ENCODE results near the gene CIAO3. TPM values are rescaled to one million over a fixed set of nuclear protein-coding genes. Genes with fewer than 3 reads are reported as not detected.

The CIAO3 gene
- polyA plus RNA-seq, 3 donors from 2014 or later, result 4.6 to 25.5 (median 17.5) TPM

GRCh38 chr16:732332-732731 lies 8.5 kb downstream of the CIAO3 start:
- Mint-ChIP-seq H3K4me3 (no peak overlapping the region), H3K27me3 (ENCODE audit: low read depth in 3 of 3) (peaks cover 0 to 8% (median 3%) of the 10 kb centered on the region in 3 donors), H3K4me1 (no peaks in the 10 kb centered on the region), H3K27ac (no peak overlapping the region), H3K36me3 (peaks cover 0 to 7% (median 0%) of the 10 kb centered on the region in 3 donors), H3K9me3 (no peaks in the 10 kb centered on the region)
- no peak for DNase-seq

GRCh38 chr16:730666-731509 lies 9.9 kb downstream of the CIAO3 start:
- no peak overlapping the region for H3K4me3 Mint-ChIP-seq
- H3K27me3 Mint-ChIP-seq (ENCODE audit: low read depth in 3 of 3), result peaks cover 2 to 11% (median 3%) of the 10 kb centered on the region in 3 donors
- H3K36me3 Mint-ChIP-seq, result peaks cover 0 to 2% (median 0%) of the 10 kb centered on the region in 3 donors
- no peak overlapping the region for H3K27ac Mint-ChIP-seq
- no peaks in the 10 kb centered on the region for H3K4me1 Mint-ChIP-seq
- H3K9me3 Mint-ChIP-seq, result no peaks in the 10 kb centered on the region
- DNase-seq, result no peak

GRCh38 chr16:729768-730665 lies 10.8 kb downstream of the CIAO3 start:
- DNase-seq, result no peak
- Mint-ChIP-seq H3K9me3 (no peaks in the 10 kb centered on the region), H3K27ac (no peak overlapping the region), H3K27me3 (ENCODE audit: low read depth in 3 of 3) (peaks cover 2 to 11% (median 3%) of the 10 kb centered on the region in 3 donors), H3K4me1 (no peaks in the 10 kb centered on the region), H3K36me3 (no peaks in the 10 kb centered on the region), H3K4me3 (peak overlapping the region in 1 of 5 donors; percentile 33)

- DNase-seq, result no peak
- peak overlapping the region in 1 of 6 donors; percentile 20 for H3K27ac Mint-ChIP-seq
These were observed 11.7 kb downstream of the CIAO3 start for GRCh38 chr16:728890-729744.

GRCh38 chr16:728131-728889 lies 12.5 kb downstream of the CIAO3 start:
- H3K4me1 Mint-ChIP-seq, result no peaks in the 10 kb centered on the region
- H3K9me3 Mint-ChIP-seq, result no peaks in the 10 kb centered on the region
- H3K27me3 Mint-ChIP-seq (ENCODE audit: low read depth in 3 of 3), result peaks cover 2 to 11% (median 3%) of the 10 kb centered on the region in 3 donors
- peak; percentile 80 to 85 (median 85) for DNase-seq
- H3K36me3 Mint-ChIP-seq, result no peaks in the 10 kb centered on the region
- H3K27ac Mint-ChIP-seq, result peak overlapping the region in 1 of 6 donors; percentile 20
- H3K4me3 Mint-ChIP-seq, result peak overlapping the region; percentile 33 to 69 (median 62)

More at GRCh38 chr16:728890-729744, 11.7 kb downstream of the CIAO3 start:
- Mint-ChIP-seq H3K27me3 (ENCODE audit: low read depth in 3 of 3) (peaks cover 2 to 11% (median 3%) of the 10 kb centered on the region in 3 donors), H3K4me3 (peak overlapping the region in 4 of 5 donors; percentile 44 to 70 (median 63)), H3K4me1 (no peaks in the 10 kb centered on the region), H3K36me3 (no peaks in the 10 kb centered on the region), H3K9me3 (no peaks in the 10 kb centered on the region)

- Mint-ChIP-seq H3K36me3 (no peaks in the 10 kb centered on the region), H3K4me1 (peaks cover 0 to 1% of the 10 kb centered on the region in 2 donors), H3K27me3 (ENCODE audit: low read depth in 3 of 3) (peaks cover 2 to 10% (median 3%) of the 10 kb centered on the region in 3 donors), H3K9me3 (no peaks in the 10 kb centered on the region), H3K27ac (no peak overlapping the region), H3K4me3 (peak overlapping the region; percentile 30 to 69 (median 42))
- peak in 2 of 3 donors; percentile 42 for DNase-seq
These were observed 13.4 kb downstream of the CIAO3 start for GRCh38 chr16:727291-727977.

GRCh38 chr16:726438-727290 lies 14.1 kb downstream of the CIAO3 start, which contains the start of the genes CCDC78 and HAGHL:
Gene CCDC78, minus strand, starts transcription at chr16:726443. Its CDS starts 76 bp downstream, at chr16:726367.
Gene HAGHL, plus strand, starts transcription at chr16:727106. Its CDS starts 404 bp downstream, at chr16:727510.
- H3K9me3 Mint-ChIP-seq, result no peaks in the 10 kb centered on the region
- H3K4me1 Mint-ChIP-seq, result peaks cover 0 to 1% of the 10 kb centered on the region in 2 donors
- DNase-seq, result peak; percentile 68 to 74 (median 73)
- H3K36me3 Mint-ChIP-seq, result no peaks in the 10 kb centered on the region
- H3K4me3 Mint-ChIP-seq, result peak within 1 kb of the TSS; percentile 69 to 79 (median 76)
- peak within 1 kb of the TSS; percentile 12 to 51 (median 32) for H3K27ac Mint-ChIP-seq
- H3K27me3 Mint-ChIP-seq (ENCODE audit: low read depth in 3 of 3), result peaks cover 2 to 10% (median 3%) of the 10 kb centered on the region in 3 donors

- peak overlapping the region in 1 of 6 donors; percentile 34 for H3K27ac Mint-ChIP-seq
These were observed 14.7 kb downstream of the CIAO3 start for GRCh38 chr16:726188-726437.

GRCh38 chr16:725463-726187 lies 15.2 kb downstream of the CIAO3 start:
- Mint-ChIP-seq H3K4me1 (peaks cover 0 to 1% of the 10 kb centered on the region in 2 donors), H3K9me3 (no peaks in the 10 kb centered on the region), H3K36me3 (no peaks in the 10 kb centered on the region), H3K4me3 (peak overlapping the region in 3 of 5 donors; percentile 6 to 79 (median 40)), H3K27ac (peak overlapping the region in 1 of 6 donors; percentile 12), H3K27me3 (ENCODE audit: low read depth in 3 of 3) (peaks cover 0 to 10% (median 3%) of the 10 kb centered on the region in 3 donors)
- no peak for DNase-seq

More at GRCh38 chr16:726188-726437, 14.7 kb downstream of the CIAO3 start:
- Mint-ChIP-seq H3K36me3 (no peaks in the 10 kb centered on the region), H3K4me3 (peak overlapping the region in 3 of 5 donors; percentile 6 to 79 (median 76)), H3K9me3 (no peaks in the 10 kb centered on the region), H3K27me3 (ENCODE audit: low read depth in 3 of 3) (peaks cover 2 to 10% (median 3%) of the 10 kb centered on the region in 3 donors), H3K4me1 (peaks cover 0 to 1% of the 10 kb centered on the region in 2 donors)
- DNase-seq, result no peak

GRCh38 chr16:725041-725376 lies 15.8 kb downstream of the CIAO3 start:
- peaks cover 2 to 10% (median 5%) of the 10 kb centered on the region in 3 donors for H3K27me3 Mint-ChIP-seq (ENCODE audit: low read depth in 3 of 3)
- DNase-seq, result no peak
- H3K4me1 Mint-ChIP-seq, result peaks cover 5% of the 10 kb centered on the region in 2 donors
- no peaks in the 10 kb centered on the region for H3K9me3 Mint-ChIP-seq
- H3K27ac Mint-ChIP-seq, result peak overlapping the region in 1 of 6 donors; percentile 51
- H3K4me3 Mint-ChIP-seq, result peak overlapping the region in 1 of 5 donors; percentile 35
- H3K36me3 Mint-ChIP-seq, result no peaks in the 10 kb centered on the region

All from immature natural killer cell (primary cell).